Mucosa of rectum (tissue), 2 donors: ENCODE measurements around the gene CACNG7.
A peak's percentile ranks its signal among the peaks of the same experiment; 100 is the strongest.

Experiments
- H3K27ac ChIP-seq, 2 donors: one replicate each; pipeline ENCODE4 v1.7.0; 2013; ENCODE audit warnings: inconsistent platforms in 2 of 2, low read depth in 2 of 2, low read length in 2 of 2
- H3K27me3 ChIP-seq, 2 donors: one replicate each; pipeline ENCODE4 v1.7.0; 2013; ENCODE audit warnings: low read length in 2 of 2; ENCODE audit not compliant: control insufficient read depth in 2 of 2, insufficient read depth in 2 of 2
- H3K36me3 ChIP-seq, 2 donors: one replicate each; pipeline ENCODE4 v1.7.0; 2013; ENCODE audit warnings: low read length in 2 of 2; ENCODE audit not compliant: control insufficient read depth in 2 of 2, insufficient read depth in 2 of 2
- H3K4me1 ChIP-seq, 2 donors: one replicate each; pipeline ENCODE4 v1.7.0; 2013; ENCODE audit warnings: low read length in 2 of 2, mild to moderate bottlenecking in 1 of 2; ENCODE audit not compliant: control insufficient read depth in 2 of 2, insufficient read depth in 2 of 2
- H3K4me3 ChIP-seq, 2 donors: one replicate each; pipeline ENCODE4 v1.7.0; 2013; ENCODE audit warnings: low read length in 2 of 2
- H3K9ac ChIP-seq, 2 donors: one replicate each; pipeline ENCODE4 v1.7.0; 2013; ENCODE audit warnings: low read length in 2 of 2, low read depth in 1 of 2, mild to moderate bottlenecking in 1 of 2
- H3K9me3 ChIP-seq, 2 donors: one replicate each; pipeline ENCODE4 v1.7.0; 2013; ENCODE audit warnings: low read length in 2 of 2; ENCODE audit not compliant: control insufficient read depth in 2 of 2
- donor health status: healthy.
- donor health status: Normal muscosa, but diverticular disease.

The CACNG7 gene

DNA sequence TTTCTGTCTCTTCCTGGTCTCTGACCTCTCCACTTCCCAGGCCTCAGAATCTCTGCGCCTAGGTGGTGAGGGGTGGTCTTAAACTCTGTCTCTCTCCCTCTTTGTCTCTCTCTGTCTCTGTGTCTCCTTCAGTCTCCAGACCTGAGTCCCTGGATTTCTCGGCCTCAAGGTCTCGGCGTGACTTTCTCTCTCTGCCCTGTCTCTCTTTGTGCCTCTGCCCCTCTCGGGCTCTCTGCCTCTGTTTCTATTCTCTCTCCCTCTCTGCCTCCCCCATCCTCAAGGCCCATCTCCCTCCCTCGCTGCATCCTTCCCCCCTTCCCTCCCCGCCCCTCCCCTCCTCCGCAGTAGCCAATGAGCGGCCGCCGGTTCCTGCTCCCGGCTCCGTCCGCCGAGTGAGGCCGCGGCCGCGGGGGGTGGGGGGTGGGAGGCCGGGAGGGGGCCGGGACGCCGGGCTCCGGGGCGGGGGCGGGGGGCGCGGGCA lies at the start of gene CACNG7:
CACNG7 (plus strand) TSS at position 344 of the 481 bp plus-strand sequence. CDS start 3,554 bp downstream, outside the sequence.
- Histone ChIP-seq H3K27ac (no peak within 1 kb of the TSS), H3K27me3 (peaks cover 29 to 49% of the 10 kb centered on the region in 2 donors), H3K36me3 (no peaks in the 10 kb centered on the region), H3K4me1 (no peaks in the 10 kb centered on the region), H3K9ac (no peak within 1 kb of the TSS), H3K9me3 (no peaks in the 10 kb centered on the region), H3K4me3 (no peak within 1 kb of the TSS)

DNA sequence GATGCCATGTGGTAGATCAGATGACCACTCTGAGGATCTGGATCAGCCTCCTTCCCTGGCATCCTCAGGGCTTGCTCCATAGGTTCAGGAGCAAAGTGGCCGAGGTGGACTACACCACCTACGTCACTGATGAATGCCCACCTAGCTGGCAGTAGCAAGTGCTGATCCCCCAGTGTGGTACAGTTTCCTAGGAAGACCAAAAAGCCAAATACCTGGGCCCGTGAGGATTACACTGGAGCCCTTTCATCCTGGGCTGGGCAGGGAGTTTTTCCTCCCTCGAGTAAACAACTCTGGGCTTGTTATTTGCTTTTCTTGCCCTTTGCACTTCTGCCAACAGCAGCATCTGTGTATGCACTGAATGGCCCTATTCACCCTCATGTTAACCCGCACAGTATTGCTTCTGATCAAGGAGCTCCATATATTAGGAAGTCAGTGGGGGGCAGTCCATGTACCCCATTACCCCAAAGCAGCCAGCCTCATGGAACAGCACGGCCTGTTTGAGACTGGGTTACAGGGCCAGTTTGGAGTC lies 44.7 kb upstream of the CACNG7 start:
- Histone ChIP-seq H3K4me3 (no peak overlapping the region), H3K27me3 (no peaks in the 10 kb centered on the region), H3K36me3 (no peaks in the 10 kb centered on the region), H3K9ac (no peak overlapping the region), H3K4me1 (peaks cover 25 to 36% of the 10 kb centered on the region in 2 donors), H3K27ac (peak overlapping the region; percentile 35 to 38), H3K9me3 (no peaks in the 10 kb centered on the region)

- peaks cover 25 to 38% of the 10 kb centered on the region in 2 donors for H3K4me1 ChIP-seq
- no peaks in the 10 kb centered on the region for H3K36me3 ChIP-seq
- no peaks in the 10 kb centered on the region for H3K9me3 ChIP-seq
- no peaks in the 10 kb centered on the region for H3K27me3 ChIP-seq
- H3K27ac ChIP-seq = peak overlapping the region; percentile 89 to 92
- H3K4me3 ChIP-seq = peak overlapping the region in 1 of 2 donors; percentile 72
- peak overlapping the region; percentile 47 to 58 for H3K9ac ChIP-seq
Measured at GRCh38 chr19:53865523-53865917, 43.6 kb upstream of the CACNG7 start.

DNA sequence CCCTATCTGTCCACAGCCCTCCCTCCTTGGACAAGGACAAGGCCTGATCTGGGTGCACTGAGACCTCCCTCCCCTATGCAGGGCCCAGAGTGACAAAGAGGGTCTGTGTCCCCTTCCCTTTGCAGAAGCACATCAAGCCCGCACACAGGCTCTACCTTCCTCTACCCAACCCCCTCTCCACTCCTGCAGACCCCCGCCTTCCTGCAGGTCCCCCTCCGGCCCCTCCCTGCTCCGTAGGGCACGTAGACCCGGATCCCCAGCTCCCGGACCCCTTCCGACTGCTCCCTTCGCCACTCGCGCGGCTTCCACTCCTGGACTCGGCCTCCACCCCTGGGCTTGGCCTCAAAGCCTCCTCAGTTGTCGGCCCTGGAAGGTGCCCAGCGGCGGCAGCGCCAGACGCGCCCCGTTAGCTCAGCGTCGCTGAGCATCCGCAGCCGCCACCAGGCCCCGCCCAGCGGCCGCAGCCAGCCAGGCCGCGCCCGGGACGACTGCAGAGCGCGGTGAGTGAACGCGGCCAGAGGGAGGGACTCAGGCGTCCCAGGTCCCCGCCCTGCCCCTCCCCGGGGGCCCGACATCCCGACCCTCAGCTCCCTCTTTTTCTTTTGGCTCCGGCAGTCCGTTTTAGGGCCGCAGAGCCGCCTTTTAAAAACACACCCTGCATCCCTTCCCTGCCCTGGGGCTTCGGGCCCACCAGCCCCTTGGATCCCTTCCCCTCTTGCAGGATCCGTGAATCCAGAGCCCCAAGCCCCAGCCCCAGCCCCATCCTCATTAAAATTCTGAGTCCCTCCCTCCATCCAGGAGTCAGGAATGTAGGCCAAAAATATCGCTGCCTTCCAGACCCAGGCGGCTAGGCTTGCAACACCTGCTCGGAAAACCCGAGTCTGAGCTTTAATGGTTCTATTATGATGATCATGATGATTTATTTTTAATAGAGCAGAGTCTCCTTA lies 42.9 kb upstream of the CACNG7 start:
- peak overlapping the region; percentile 53 to 72 for H3K4me3 ChIP-seq
- H3K4me1 ChIP-seq = peaks cover 25 to 42% of the 10 kb centered on the region in 2 donors
- H3K9me3 ChIP-seq = no peaks in the 10 kb centered on the region
- H3K27ac ChIP-seq = peak overlapping the region; percentile 89 to 92
- H3K36me3 ChIP-seq = no peaks in the 10 kb centered on the region
- H3K27me3 ChIP-seq = no peaks in the 10 kb centered on the region
- peak overlapping the region; percentile 47 to 58 for H3K9ac ChIP-seq

DNA sequence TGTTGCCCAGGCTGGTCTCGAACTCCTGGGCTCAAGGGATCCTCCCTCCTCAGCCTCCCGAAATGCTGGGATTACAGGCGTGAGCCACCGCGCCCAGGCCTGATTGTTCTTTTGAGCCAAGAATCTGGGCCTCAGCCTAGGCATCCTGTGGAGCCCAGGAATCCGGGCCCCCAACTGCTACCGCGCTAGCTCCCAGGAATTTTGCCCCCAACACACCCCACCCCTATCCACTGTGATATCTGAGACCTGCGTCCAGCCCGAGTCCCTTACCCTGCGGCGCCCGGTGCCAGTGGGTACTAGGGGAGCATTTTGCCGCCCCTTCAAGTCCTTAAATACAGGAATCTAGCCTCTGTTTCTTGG lies 42.2 kb upstream of the CACNG7 start:
- no peaks in the 10 kb centered on the region for H3K9me3 ChIP-seq
- peak overlapping the region; percentile 89 to 92 for H3K27ac ChIP-seq
- peak overlapping the region; percentile 64 to 72 for H3K4me3 ChIP-seq
- H3K36me3 ChIP-seq = no peaks in the 10 kb centered on the region
- peak overlapping the region; percentile 58 to 68 for H3K9ac ChIP-seq
- no peaks in the 10 kb centered on the region for H3K27me3 ChIP-seq
- peaks cover 27 to 43% of the 10 kb centered on the region in 2 donors for H3K4me1 ChIP-seq

- H3K27ac ChIP-seq = peak within 1 kb of the TSS; percentile 95 to 96
- no peaks in the 10 kb centered on the region for H3K9me3 ChIP-seq
- peak within 1 kb of the TSS; percentile 86 to 96 for H3K9ac ChIP-seq
- H3K36me3 ChIP-seq = no peaks in the 10 kb centered on the region
- peaks cover 27 to 43% of the 10 kb centered on the region in 2 donors for H3K4me1 ChIP-seq
- no peaks in the 10 kb centered on the region for H3K27me3 ChIP-seq
- peak within 1 kb of the TSS; percentile 85 to 93 for H3K4me3 ChIP-seq
Measured at GRCh38 chr19:53867225-53868090, 41.6 kb upstream of the CACNG7 start, which contains the start of gene MYADM. Gene MYADM (plus strand): TSS chr19:53867883. CDS start chr19:53873530, 5,647 bp downstream.

GRCh38 chr19:53868091-53868891 lies 40.8 kb upstream of the CACNG7 start:
- Histone ChIP-seq H3K9ac (peak overlapping the region; percentile 86 to 96), H3K4me1 (peaks cover 27 to 43% of the 10 kb centered on the region in 2 donors)

DNA sequence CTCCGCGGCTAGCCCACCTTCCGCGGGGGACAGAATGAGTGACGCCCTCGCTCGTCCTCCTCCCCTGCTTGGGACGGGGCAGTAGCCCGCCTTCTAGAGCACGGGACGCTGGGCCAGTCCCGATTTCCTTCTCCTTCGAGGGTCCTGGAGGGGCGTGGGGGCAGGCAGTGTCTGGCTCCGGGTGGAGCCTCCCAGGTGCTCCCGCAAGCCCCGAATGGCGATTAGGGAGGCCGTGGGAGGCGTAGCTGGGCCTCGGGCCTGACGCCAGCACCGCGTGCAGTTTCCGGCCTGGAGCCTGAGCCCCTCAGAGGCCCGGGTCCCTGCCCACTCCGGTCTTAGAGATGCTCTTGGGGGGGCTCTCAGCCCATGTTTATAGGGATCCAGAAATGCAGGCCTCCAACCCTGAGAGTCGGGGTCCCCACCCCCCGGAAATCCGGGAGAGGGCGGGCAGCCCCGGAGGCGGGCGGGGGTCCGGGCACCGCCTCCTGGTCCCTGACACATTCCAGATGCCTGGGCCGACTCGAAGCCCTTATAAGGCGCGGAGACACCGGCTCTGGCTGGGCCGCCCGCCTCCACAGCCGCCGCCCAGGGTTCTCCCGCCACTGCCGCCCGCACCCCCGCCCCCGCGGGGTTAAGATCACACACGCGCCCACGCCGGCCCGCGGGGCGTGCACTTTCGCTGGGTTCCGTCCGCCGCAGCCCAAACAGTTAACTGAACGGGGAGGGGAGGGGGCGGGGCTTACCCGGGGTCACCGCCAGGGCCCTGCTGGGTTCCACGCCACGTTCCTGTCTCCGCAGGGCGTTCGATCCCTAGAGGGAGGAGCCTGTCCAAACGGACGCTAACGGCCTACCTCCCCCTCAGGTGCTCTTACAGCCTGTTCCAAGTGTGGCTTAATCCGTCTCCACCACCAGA lies 39.9 kb upstream of the CACNG7 start:
- peaks cover 26 to 40% of the 10 kb centered on the region in 2 donors for H3K4me1 ChIP-seq
- peak overlapping the region; percentile 85 to 93 for H3K4me3 ChIP-seq

More at GRCh38 chr19:53868091-53868891, 40.8 kb upstream of the CACNG7 start:
- H3K9me3 ChIP-seq = no peaks in the 10 kb centered on the region
- H3K4me3 ChIP-seq = peak overlapping the region; percentile 85 to 93
- peaks cover under 1 to 3% of the 10 kb centered on the region in 2 donors for H3K36me3 ChIP-seq
- peak overlapping the region; percentile 95 to 96 for H3K27ac ChIP-seq
- H3K27me3 ChIP-seq = no peaks in the 10 kb centered on the region

More for the DNA sequence above, 39.9 kb upstream of the CACNG7 start:
- Histone ChIP-seq H3K9me3 (no peaks in the 10 kb centered on the region), H3K27ac (peak overlapping the region; percentile 95 to 96), H3K27me3 (no peaks in the 10 kb centered on the region), H3K9ac (peak overlapping the region; percentile 83 to 86), H3K36me3 (peaks cover 10 to 11% of the 10 kb centered on the region in 2 donors)
